HepG2 (cell line): ENCODE measurements around the gene ZSWIM8. TPM values are rescaled to one million over a fixed set of nuclear protein-coding genes. Genes with fewer than 3 reads are reported as not detected.

ENCODE experiments used
- ATF6 ChIP-seq: sonication (generic); formaldehyde crosslinking; conservative IDR thresholded peaks from 2 replicates; pipeline ENCODE4 v1.4.0; 2020; ENCODE audit warnings: missing genetic modification reagents
- ELF1 ChIP-seq: sonication (generic); formaldehyde crosslinking; IDR thresholded peaks from 2 replicates; pipeline ENCODE4 v1.4.0; 2020; ENCODE audit warnings: missing genetic modification reagents
- FOXP4 ChIP-seq: sonication (generic); formaldehyde crosslinking; IDR thresholded peaks from 2 replicates; pipeline ENCODE4 v1.4.0; 2020; ENCODE audit warnings: missing genetic modification reagents
- GATAD2A ChIP-seq: IDR thresholded peaks from 2 replicates; pipeline ENCODE4 v1.6.1; 2016
- GPN1 ChIP-seq: sonication (generic); formaldehyde crosslinking; IDR thresholded peaks from 2 replicates; pipeline ENCODE4 v1.5.1; 2020; ENCODE audit warnings: missing genetic modification reagents, borderline replicate concordance
- KMT2A ChIP-seq: sonication (generic); formaldehyde crosslinking; IDR thresholded peaks from 2 replicates; pipeline ENCODE4 v1.4.0; 2020; ENCODE audit warnings: missing genetic modification reagents
- PRMT3 ChIP-seq: sonication (generic); formaldehyde crosslinking; IDR thresholded peaks from 2 replicates; pipeline ENCODE4 v1.8.1; 2022; ENCODE audit warnings: low read depth, mild to moderate bottlenecking, moderate library complexity, missing genetic modification reagents, borderline replicate concordance
- RBFOX2 ChIP-seq: fragments of 200-400 bp; formaldehyde crosslinking; IDR thresholded peaks from 2 replicates; pipeline ENCODE4 v1.6.1; 2017; ENCODE audit warnings: low read depth, mild to moderate bottlenecking, low read length
- ZBTB7A ChIP-seq: sonication (generic); formaldehyde crosslinking; IDR thresholded peaks from 2 replicates; pipeline ENCODE4 v1.8.0; 2022; ENCODE audit warnings: mild to moderate bottlenecking, missing genetic modification reagents
- ZFY ChIP-seq: sonication (generic); formaldehyde crosslinking; IDR thresholded peaks from 2 replicates; pipeline ENCODE4 v1.4.0; 2020; ENCODE audit warnings: missing genetic modification reagents
- ZNF235 ChIP-seq: sonication (generic); formaldehyde crosslinking; IDR thresholded peaks from 2 replicates; pipeline ENCODE4 v1.8.1; 2023; ENCODE audit warnings: mild to moderate bottlenecking, missing genetic modification reagents, borderline replicate concordance
- ZNF343 ChIP-seq: sonication (generic); formaldehyde crosslinking; IDR thresholded peaks from 2 replicates; pipeline ENCODE4 v1.4.0; 2020; ENCODE audit warnings: mild to moderate bottlenecking, missing genetic modification reagents
- ZNF441 ChIP-seq: sonication (generic); formaldehyde crosslinking; IDR thresholded peaks from 2 replicates; pipeline ENCODE4 v1.7.0; 2021; ENCODE audit warnings: missing genetic modification reagents, borderline replicate concordance
- polyA plus RNA-seq, 8 experiments: library from polyadenylated mRNA; depleted of rRNA in 3 of 8; stranded (reverse) in 7 of 8; unstranded in 1 of 8; fragments of >200 nt; fragmentation: Illumina TruSeq in 4 of 8; extraction: Trizol in 4 of 8; gene quantifications; 2 replicates each; pipeline versions ENCODE4 v1.2.1 to v1.2.3, GENCODE V29; 2011 to 2016; ENCODE audit warnings: low read depth in 4 of 8, missing spikeins in 1 of 8, mixed read lengths in 1 of 8; ENCODE audit not compliant: insufficient read depth in 1 of 8
- total RNA-seq, 5 experiments: library from RNA; depleted of rRNA; stranded (reverse); fragments of >200 nt; fragmentation: Illumina TruSeq; extraction: Trizol; gene quantifications; 2 replicates each; pipeline ENCODE4 v1.2.3, GENCODE V29; 2016; ENCODE audit warnings: low read depth in 1 of 5
- TF ChIP-seq, protein P1 (sequence below): sonication (generic); formaldehyde crosslinking; IDR thresholded peaks from 2 replicates; pipeline ENCODE4 v1.4.0; 2020; ENCODE audit warnings: missing genetic modification reagents
- TF ChIP-seq, protein P2 (sequence below): sonication (generic); formaldehyde crosslinking; IDR thresholded peaks from 2 replicates; pipeline ENCODE4 v1.4.0; 2020; ENCODE audit warnings: missing genetic modification reagents

Gene ZSWIM8
- total and polyA plus RNA-seq, 2 of the 13 experiments (the other 11 are each of a cell fraction or from before 2014, with no cell fraction given): 39.9 to 98.2 TPM

DNA sequence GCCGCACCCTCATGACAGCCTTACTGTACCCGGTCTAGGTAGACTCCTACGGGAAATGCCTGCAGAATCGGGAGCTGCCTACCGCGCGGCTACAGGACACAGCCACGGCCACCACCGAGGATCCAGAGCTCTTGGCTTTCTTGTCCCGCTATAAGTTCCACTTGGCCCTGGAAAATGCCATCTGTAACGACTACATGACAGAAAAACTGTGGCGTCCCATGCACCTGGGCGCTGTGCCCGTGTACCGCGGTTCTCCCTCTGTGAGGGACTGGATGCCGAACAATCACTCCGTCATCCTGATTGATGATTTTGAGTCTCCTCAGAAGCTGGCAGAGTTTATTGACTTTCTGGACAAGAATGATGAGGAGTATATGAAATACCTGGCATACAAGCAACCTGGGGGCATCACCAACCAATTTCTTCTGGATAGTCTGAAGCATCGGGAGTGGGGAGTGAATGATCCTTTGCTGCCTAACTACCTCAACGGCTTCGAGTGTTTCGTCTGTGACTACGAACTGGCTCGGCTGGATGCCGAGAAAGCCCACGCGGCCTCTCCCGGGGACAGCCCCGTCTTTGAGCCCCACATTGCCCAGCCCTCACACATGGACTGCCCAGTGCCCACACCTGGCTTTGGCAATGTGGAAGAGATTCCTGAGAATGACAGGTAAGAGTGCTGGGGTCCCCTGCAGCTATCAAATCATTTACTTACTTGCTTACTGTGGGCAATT lies 12.1 kb upstream of the ZSWIM8 start (continued):
- TF ChIP-seq ATF6 (CRISPR knock-in tag) (no peak), PRMT3 (CRISPR knock-in tag) (no peak), ZNF343 (CRISPR knock-in tag) (no peak), ZNF235 (CRISPR knock-in tag) (no peak), ZNF441 (0 out of 2 replicates have a peak, but pooled peaks have one; percentile 3), ZFY (CRISPR knock-in tag) (no peak), GPN1 (no peak), FOXP4 (CRISPR knock-in tag) (no peak), ELF1 (CRISPR knock-in tag) (no peak), KMT2A (CRISPR knock-in tag) (peak; percentile 21; the same call in 1 of the 2 replicates), RBFOX2 (no peak), GATAD2A (CRISPR knock-in tag) (no peak), ZBTB7A (CRISPR knock-in tag) (no peak)
- TF ChIP-seq, protein P1, sequence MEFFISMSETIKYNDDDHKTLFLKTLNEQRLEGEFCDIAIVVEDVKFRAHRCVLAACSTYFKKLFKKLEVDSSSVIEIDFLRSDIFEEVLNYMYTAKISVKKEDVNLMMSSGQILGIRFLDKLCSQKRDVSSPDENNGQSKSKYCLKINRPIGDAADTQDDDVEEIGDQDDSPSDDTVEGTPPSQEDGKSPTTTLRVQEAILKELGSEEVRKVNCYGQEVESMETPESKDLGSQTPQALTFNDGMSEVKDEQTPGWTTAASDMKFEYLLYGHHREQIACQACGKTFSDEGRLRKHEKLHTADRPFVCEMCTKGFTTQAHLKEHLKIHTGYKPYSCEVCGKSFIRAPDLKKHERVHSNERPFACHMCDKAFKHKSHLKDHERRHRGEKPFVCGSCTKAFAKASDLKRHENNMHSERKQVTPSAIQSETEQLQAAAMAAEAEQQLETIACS (CRISPR knock-in tag): no peak
- TF ChIP-seq, protein P2, sequence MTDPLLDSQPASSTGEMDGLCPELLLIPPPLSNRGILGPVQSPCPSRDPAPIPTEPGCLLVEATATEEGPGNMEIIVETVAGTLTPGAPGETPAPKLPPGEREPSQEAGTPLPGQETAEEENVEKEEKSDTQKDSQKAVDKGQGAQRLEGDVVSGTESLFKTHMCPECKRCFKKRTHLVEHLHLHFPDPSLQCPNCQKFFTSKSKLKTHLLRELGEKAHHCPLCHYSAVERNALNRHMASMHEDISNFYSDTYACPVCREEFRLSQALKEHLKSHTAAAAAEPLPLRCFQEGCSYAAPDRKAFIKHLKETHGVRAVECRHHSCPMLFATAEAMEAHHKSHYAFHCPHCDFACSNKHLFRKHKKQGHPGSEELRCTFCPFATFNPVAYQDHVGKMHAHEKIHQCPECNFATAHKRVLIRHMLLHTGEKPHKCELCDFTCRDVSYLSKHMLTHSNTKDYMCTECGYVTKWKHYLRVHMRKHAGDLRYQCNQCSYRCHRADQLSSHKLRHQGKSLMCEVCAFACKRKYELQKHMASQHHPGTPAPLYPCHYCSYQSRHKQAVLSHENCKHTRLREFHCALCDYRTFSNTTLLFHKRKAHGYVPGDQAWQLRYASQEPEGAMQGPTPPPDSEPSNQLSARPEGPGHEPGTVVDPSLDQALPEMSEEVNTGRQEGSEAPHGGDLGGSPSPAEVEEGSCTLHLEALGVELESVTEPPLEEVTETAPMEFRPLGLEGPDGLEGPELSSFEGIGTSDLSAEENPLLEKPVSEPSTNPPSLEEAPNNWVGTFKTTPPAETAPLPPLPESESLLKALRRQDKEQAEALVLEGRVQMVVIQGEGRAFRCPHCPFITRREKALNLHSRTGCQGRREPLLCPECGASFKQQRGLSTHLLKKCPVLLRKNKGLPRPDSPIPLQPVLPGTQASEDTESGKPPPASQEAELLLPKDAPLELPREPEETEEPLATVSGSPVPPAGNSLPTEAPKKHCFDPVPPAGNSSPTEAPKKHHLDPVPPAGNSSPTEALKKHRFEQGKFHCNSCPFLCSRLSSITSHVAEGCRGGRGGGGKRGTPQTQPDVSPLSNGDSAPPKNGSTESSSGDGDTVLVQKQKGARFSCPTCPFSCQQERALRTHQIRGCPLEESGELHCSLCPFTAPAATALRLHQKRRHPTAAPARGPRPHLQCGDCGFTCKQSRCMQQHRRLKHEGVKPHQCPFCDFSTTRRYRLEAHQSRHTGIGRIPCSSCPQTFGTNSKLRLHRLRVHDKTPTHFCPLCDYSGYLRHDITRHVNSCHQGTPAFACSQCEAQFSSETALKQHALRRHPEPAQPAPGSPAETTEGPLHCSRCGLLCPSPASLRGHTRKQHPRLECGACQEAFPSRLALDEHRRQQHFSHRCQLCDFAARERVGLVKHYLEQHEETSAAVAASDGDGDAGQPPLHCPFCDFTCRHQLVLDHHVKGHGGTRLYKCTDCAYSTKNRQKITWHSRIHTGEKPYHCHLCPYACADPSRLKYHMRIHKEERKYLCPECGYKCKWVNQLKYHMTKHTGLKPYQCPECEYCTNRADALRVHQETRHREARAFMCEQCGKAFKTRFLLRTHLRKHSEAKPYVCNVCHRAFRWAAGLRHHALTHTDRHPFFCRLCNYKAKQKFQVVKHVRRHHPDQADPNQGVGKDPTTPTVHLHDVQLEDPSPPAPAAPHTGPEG: no peak
